Measurements from ENCODE around the gene CARD11.
"Not testable (repeated sequence)": the region's sequence is repeated elsewhere in the genome, so short reads cannot be mapped to it uniquely, and the experiment has no call there.

CARD11 gene

GRCh38 chr7:2922866-2923265 is 120.8 kb downstream of the CARD11 start:
- no peak for DNase-seq

- no peak for DNase-seq
Measured at GRCh38 chr7:2922348-2922691, 121.3 kb downstream of the CARD11 start.

- DNase-seq, result no peak
Measured at GRCh38 chr7:2921653-2922347, 121.9 kb downstream of the CARD11 start.

GRCh38 chr7:2920956-2921652 is 122.6 kb downstream of the CARD11 start:
- no peak for DNase-seq

- not testable (repeated sequence) for DNase-seq
Measured at GRCh38 chr7:2920480-2920879, 123.2 kb downstream of the CARD11 start.

GRCh38 chr7:2920041-2920440 is 123.6 kb downstream of the CARD11 start:
- DNase-seq, result no peak

GRCh38 chr7:2919256-2919655 is 124.4 kb downstream of the CARD11 start:
- no peak for DNase-seq

GRCh38 chr7:2918406-2918805 is 125.3 kb downstream of the CARD11 start:
- DNase-seq, result no peak

GRCh38 chr7:2915023-2915422 is 128.6 kb downstream of the CARD11 start:
- no peak for DNase-seq

- DNase-seq, result no peak
Measured at GRCh38 chr7:2913760-2914387, 129.8 kb downstream of the CARD11 start.

- DNase-seq, result no peak
Measured at GRCh38 chr7:2912684-2913439, 130.8 kb downstream of the CARD11 start.

GRCh38 chr7:2911466-2911865 is 132.2 kb downstream of the CARD11 start:
- DNase-seq, result no peak

- DNase-seq, result no peak
Measured at GRCh38 chr7:2909471-2910039, 134.1 kb downstream of the CARD11 start.

GRCh38 chr7:2909043-2909442 is 134.6 kb downstream of the CARD11 start:
- no peak for DNase-seq

GRCh38 chr7:2908103-2908683 is 135.5 kb downstream of the CARD11 start:
- no peak for DNase-seq

GRCh38 chr7:2906197-2906931 is 137.3 kb downstream of the CARD11 start:
- DNase-seq, result no peak

- DNase-seq, result no peak
Measured at GRCh38 chr7:2905500-2905899, 138.2 kb downstream of the CARD11 start.

GRCh38 chr7:2905027-2905426 is 138.6 kb downstream of the CARD11 start:
- no peak for DNase-seq

- DNase-seq, result no peak
Measured at GRCh38 chr7:2904202-2904601, 139.5 kb downstream of the CARD11 start.

- no peak for DNase-seq
Measured at GRCh38 chr7:2903682-2904162, 139.9 kb downstream of the CARD11 start.

- DNase-seq, result no peak
Measured at GRCh38 chr7:2897023-2897422, 146.6 kb downstream of the CARD11 start.

- no peak for DNase-seq
Measured at GRCh38 chr7:2896131-2896530, 147.5 kb downstream of the CARD11 start.
